HCEC 1CT (cell line): ENCODE results near the gene ATXN1.
"Not testable (repeated sequence)": the region's sequence is repeated elsewhere in the genome, so short reads cannot be mapped to it uniquely, and the experiment has no call there.

Experiments
- DNase-seq: peaks from one replicate; pipeline ENCODE4 v3.0.0-alpha.2; 2017

ATXN1 gene

GRCh38 chr6:16760516-16761470 is at the start of gene ATXN1:
TSS of gene ATXN1 (minus strand) at chr6:16761460.
- peak; percentile 65 for DNase-seq

DNA sequence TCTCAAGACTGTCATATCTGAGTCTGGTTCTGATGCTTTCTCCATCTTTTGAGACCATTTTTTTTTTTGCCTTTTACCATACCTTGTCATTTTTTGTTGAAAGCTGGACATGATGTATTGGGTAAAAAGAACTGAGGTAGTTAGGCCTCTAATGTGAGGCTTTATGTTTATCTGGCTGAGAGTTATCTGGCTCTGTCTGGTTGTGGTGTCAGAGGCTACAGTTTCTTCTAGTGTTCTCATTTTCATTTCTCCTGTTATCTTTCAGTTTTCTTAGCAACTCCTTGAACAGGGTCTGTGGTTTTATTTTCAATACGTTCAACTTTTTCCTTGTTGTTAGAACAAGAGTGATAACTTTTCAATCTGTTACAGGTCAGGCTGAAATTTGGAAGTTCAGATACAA is 49.2 kb upstream of the ATXN1 start:
- DNase-seq: no peak

- DNase-seq: no peak
Observed at GRCh38 chr6:16809753-16810358, 48.6 kb upstream of the ATXN1 start.

- DNase-seq: no peak
Observed at GRCh38 chr6:16807956-16808355, 46.7 kb upstream of the ATXN1 start.

DNA sequence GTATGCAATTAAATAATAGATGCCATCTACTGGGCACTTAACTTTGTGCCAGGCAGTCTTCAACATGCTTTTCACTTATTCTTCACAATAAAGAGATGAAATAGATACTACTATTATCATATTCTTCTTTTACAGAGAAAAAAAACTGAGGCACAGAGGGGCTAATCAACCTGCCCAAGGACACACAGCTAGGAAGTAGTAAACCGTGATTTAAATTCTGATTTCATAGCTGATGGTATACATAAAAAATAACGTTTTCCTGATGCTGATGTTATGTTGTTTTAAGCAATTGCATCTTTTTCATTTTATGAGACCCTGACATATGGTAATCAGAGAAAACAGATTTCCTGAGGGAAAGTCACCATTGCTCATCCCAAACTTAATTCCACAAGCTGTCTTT is 45.1 kb upstream of the ATXN1 start:
- no peak for DNase-seq

- no peak for DNase-seq
Observed at GRCh38 chr6:16805243-16805950, 44.1 kb upstream of the ATXN1 start.

DNA sequence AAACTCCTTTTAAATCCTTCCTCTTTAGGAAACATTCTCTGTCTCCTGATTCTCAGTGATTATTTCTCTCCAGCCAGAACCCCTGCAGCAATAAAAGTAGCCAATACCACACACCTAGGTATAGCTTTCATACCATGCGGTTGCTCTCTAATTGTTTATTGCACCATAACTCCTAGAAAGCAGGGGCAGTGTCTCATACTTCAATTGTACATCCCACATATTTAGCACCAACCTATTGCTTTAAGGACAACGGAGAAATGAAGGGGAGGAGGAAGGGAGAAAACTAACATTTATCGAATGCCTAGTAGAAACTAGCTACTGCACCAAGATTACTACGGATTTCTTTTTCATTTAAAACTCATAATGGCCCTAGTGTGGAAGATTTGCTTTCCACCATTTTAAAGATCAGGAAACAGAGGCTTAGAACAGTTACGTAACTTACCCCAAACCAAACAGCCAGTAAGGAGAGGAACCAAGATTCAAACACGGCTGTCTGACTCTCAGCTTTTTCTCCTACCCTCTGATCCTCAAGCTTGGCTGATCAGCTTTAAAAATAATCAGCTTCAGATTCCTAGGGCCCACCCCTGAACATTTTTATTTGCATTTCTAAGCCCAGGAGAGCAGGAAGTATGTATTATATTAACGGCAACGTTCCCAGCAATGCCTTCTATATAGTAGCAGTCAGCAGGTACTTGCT is 43.4 kb upstream of the ATXN1 start:
- no peak for DNase-seq

GRCh38 chr6:16803294-16804200 is 42.3 kb upstream of the ATXN1 start:
- DNase-seq: no peak

DNA sequence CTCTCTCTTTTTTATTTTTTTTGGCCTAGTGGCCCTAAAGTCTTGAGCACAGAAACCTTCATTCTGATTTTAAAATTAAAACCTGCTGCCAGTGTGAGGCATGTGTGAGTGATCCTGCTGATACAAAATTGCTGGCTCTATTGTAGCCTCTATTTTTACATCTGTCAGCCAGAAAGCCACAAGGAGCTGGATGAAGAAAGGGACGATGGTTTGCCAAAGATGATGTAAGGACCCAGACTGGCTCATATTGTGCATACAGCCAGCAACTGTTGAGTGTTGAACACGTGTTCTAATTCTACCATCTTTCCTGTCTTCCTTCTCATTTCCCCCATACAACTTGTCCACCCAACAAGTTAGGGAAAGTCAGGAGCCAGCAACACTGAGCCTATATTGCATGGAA is 40.8 kb upstream of the ATXN1 start:
- peak; percentile 11 for DNase-seq

GRCh38 chr6:16800942-16801341 is 39.7 kb upstream of the ATXN1 start:
- no peak for DNase-seq

- DNase-seq: no peak
Observed at GRCh38 chr6:16800341-16800740, 39.1 kb upstream of the ATXN1 start.

GRCh38 chr6:16799279-16800193 is 38.3 kb upstream of the ATXN1 start:
- peak; percentile 18 for DNase-seq

DNA sequence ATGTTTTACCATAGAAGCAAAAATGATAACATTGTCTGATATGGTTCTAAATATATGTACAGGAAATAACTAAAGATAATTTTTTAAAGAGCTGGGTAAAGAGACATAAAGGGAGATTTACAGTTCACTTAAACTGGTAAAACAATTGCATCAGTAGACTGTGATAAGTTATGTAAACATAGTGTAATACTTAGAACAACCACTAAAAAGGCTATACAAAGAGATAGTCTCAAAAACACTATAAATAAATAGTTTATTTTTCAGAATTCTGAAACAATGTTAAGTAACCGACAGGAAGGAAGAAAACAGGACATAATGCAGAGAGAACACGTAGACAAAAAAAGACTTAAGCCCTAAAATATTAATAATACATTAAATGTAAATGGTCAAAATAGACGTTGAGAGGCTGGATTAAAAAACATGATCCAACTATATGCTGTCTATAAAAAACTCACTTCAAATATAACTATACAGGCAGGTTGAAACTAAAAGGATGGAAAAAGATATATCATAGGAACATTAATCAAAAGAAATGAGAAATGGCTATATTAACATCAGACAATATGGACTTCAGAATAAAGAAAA is 32.7 kb upstream of the ATXN1 start:
- DNase-seq: no peak

DNA sequence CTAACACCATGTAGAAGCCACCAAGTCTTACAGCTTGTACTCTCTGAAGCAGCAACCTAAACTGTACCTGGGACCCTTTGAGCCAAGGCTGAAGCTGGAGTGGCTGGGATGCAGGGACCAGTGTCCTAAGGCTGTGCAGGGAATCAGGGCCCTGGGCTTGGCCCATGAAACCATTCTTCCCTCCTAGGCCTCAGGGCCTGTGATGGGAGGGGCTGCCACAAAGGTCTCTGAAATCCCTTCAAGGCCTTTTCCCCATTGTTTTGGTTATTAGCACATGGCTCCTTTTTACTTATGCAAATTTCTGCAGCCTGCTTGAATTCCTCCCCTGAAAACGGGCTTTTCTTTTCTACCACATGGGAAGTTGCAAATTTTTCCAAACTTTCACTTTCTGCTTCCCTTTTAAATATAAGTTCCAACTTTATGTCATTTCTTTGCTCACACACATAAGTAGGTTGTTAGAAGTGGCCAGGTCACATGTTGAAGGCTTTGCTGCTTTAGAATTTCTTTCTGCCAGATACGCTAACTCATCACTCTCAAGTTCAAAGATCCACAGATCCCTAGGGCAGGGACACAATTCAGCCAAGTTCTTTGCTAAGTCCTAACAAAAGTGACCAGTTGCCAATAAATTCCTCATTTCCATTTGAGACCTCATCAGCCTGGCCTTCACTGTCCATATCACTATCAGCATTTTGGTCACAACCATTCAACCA is 28.2 kb upstream of the ATXN1 start:
- DNase-seq: no peak

DNA sequence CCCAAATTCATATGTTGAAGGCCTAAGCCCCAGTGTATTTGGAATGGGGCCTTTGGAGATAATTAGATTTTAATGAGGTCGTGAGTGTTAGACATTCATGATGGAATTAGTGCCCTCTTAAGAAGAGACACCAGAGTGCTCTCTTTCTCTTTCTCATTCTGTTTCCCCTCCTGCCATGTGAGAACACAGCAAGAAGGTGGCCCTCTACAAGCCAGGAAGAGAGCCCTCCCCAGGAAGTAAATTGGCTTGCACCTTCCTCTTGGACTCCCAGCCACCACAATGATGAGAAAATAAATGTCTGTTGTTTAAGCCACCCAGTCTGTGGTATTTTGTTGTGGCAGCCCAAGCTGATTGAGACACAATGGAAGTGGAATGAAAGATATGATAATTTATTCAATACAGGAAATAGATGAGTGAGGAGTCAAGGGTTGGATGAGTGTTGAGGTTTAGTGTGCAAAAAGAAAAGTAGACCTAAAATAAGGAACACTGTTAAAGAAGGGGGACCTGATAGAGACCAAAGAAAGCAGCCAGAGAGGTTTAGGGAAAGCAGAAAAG is 25.9 kb upstream of the ATXN1 start:
- no peak for DNase-seq

- DNase-seq: no peak
Observed at GRCh38 chr6:16785496-16785895, 24.2 kb upstream of the ATXN1 start.

DNA sequence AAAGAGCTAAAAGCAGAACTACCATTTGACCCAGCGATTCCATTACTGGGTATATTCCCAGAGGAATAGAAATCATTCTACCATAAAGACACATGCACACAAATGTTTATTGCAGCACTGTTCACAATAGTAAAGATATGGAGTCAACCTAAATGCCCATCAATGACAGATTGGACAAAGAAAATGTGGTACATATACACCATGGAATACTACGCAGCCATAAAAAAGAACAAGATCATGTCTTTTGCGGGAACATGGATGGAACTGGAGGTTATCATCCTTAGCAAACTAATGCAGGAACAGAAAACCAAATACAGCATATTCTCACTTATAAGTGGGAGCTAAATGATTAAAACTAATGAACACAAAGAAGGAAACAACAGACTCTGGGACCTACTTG is 23.7 kb upstream of the ATXN1 start:
- not testable (repeated sequence) for DNase-seq

DNA sequence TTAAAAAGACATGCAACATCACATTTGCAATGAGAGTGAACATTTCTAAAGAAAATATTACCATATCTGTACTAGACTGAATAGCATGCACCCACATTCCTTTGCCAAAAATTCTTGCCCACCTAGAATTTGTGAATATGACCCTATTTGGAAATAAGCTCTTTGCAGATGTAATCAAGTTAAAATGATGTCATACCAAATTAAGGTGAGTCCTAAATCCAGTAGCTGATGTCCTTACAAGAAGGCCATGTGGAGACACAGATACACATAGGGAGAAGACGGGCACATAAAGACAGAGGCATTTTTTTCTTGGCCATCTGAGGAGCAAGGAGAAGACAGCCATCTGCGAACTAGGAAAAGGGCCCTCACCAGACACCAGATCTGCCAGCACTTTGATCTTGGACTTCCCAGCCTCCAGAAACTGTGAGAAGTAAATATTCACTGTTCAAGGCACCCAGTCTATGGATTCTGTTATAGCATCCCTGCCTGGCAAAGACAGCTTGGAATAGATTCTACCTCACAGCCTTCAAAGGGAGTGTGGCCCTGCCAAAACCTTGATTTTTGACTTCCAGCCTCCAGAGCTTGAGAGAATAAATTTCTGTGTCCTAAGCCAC is 22.8 kb upstream of the ATXN1 start:
- DNase-seq: no peak

DNA sequence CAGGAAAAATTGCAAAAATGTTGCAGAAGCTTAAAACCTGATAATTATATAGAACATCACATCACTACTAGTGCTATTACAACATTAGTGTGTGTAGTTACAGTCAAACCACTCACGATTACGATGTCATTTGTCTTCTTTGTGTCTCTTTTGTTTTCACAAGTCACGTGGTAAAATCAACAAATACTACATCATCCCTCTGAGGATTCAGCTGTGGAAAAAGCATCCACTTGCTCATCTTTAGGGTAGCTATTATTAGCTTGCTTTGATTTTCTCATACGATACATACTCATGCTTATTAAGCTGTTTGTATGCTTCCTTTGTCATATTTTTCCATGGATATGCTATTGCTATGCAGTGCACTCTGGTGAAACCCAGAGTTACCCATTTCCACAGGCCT is 22.2 kb upstream of the ATXN1 start:
- no peak for DNase-seq
